CD4-positive, alpha-beta memory T cell (primary cell): ENCODE measurements around the gene SLC45A1. TPM values are rescaled to one million over a fixed set of nuclear protein-coding genes. Genes with fewer than 3 reads are reported as not detected.

Source experiments
- CTCF ChIA-PET: fragments of 350-600 bp; sonication (Branson Sonifier 250); formaldehyde crosslinking; loops from one replicate; lab custom pipeline; 2021; ENCODE audit warnings: inconsistent platforms; ENCODE audit not compliant: partially characterized antibody; lab: Charles Lee
- POLR2A ChIA-PET: fragments of 350-600 bp; sonication (Branson Sonifier 250); formaldehyde crosslinking; loops from one replicate; lab custom pipeline; 2021; ENCODE audit not compliant: partially characterized antibody; lab: Charles Lee
- DNase-seq, 5 donors: peaks; one replicate each; pipeline versions ENCODE4 v3.0.0 to v3.0.0-alpha.2; 2020 to 2022; ENCODE audit warnings: mixed read lengths in 1 of 5
- H3K27ac ChIP-seq: one replicate; pipeline ENCODE4 v1.7.0; 2013; ENCODE audit warnings: low read depth, low read length
- H3K27me3 ChIP-seq: 2 replicates; pipeline ENCODE4 v1.7.0; 2013; ENCODE audit warnings: mild to moderate bottlenecking, low read length, moderate library complexity; ENCODE audit not compliant: insufficient read depth
- H3K36me3 ChIP-seq: 2 replicates; pipeline ENCODE4 v1.7.0; 2013; ENCODE audit warnings: mild to moderate bottlenecking, low read length, moderate library complexity; ENCODE audit not compliant: insufficient read depth
- H3K4me1 ChIP-seq: 2 replicates; pipeline ENCODE4 v1.7.0; 2013; ENCODE audit warnings: mild to moderate bottlenecking, low read length, moderate library complexity; ENCODE audit not compliant: insufficient read depth
- H3K4me3 ChIP-seq, 2 donors: one replicate each; pipeline ENCODE4 v1.7.0; 2013; ENCODE audit warnings: low read length in 2 of 2, mild to moderate bottlenecking in 1 of 2
- H3K9me3 ChIP-seq, 2 donors: one replicate each; pipeline ENCODE4 v1.7.0; 2013; ENCODE audit warnings: low read length in 2 of 2, control low read depth in 1 of 2; ENCODE audit not compliant: control insufficient read depth in 1 of 2
- H3K27ac Mint-ChIP-seq, 7 donors: one replicate each; pipeline ENCODE4 v1.8.0; 2020 to 2021; ENCODE audit warnings: mixed read lengths in 7 of 7, mild to moderate bottlenecking in 6 of 7, inconsistent platforms in 3 of 7, moderate library complexity in 3 of 7
- H3K27me3 Mint-ChIP-seq, 2 donors: one replicate each; pipeline ENCODE4 v1.8.0; 2020 to 2021; ENCODE audit warnings: mixed read lengths in 2 of 2
- H3K36me3 Mint-ChIP-seq, 2 donors: one replicate each; pipeline ENCODE4 v1.8.0; 2020 to 2021; ENCODE audit warnings: mixed read lengths in 2 of 2, inconsistent platforms in 1 of 2, mild to moderate bottlenecking in 1 of 2
- H3K4me1 Mint-ChIP-seq, 4 donors: one replicate each; pipeline ENCODE4 v1.8.0; 2020 to 2021; ENCODE audit warnings: mixed read lengths in 4 of 4, mild to moderate bottlenecking in 1 of 4
- H3K4me3 Mint-ChIP-seq, 8 donors: one replicate each; pipeline ENCODE4 v1.8.0; 2020 to 2021; ENCODE audit warnings: mixed read lengths in 8 of 8, mild to moderate bottlenecking in 7 of 8, moderate library complexity in 6 of 8, inconsistent platforms in 3 of 8
- H3K9me3 Mint-ChIP-seq, 8 donors: one replicate each; pipeline ENCODE4 v1.8.0; 2020 to 2021; ENCODE audit warnings: mixed read lengths in 8 of 8, mild to moderate bottlenecking in 5 of 8, inconsistent platforms in 3 of 8, moderate library complexity in 1 of 8
- intact Hi-C: fragments of 100-400 bp; cut with micrococcal nuclease; formaldehyde crosslinking; loops from one replicate; pipeline ENCODE4 v1.15.1; 2023
- polyA plus RNA-seq, 2 donors: library from polyadenylated mRNA; unstranded; fragments of 300-500 nt; fragmentation: Illumina TruSeq; gene quantifications; one replicate each; pipeline ENCODE4 v1.2.3, GENCODE V29; 2021
- total RNA-seq, 2 experiments: library from RNA; stranded (reverse); gene quantifications; one replicate each; pipeline ENCODE4 v1.2.3, GENCODE V29; 2021

SLC45A1 gene
- total and polyA plus RNA-seq, 4 experiments from 2014 or later: 0.33 to 1.2 (median 0.73) TPM

DNA sequence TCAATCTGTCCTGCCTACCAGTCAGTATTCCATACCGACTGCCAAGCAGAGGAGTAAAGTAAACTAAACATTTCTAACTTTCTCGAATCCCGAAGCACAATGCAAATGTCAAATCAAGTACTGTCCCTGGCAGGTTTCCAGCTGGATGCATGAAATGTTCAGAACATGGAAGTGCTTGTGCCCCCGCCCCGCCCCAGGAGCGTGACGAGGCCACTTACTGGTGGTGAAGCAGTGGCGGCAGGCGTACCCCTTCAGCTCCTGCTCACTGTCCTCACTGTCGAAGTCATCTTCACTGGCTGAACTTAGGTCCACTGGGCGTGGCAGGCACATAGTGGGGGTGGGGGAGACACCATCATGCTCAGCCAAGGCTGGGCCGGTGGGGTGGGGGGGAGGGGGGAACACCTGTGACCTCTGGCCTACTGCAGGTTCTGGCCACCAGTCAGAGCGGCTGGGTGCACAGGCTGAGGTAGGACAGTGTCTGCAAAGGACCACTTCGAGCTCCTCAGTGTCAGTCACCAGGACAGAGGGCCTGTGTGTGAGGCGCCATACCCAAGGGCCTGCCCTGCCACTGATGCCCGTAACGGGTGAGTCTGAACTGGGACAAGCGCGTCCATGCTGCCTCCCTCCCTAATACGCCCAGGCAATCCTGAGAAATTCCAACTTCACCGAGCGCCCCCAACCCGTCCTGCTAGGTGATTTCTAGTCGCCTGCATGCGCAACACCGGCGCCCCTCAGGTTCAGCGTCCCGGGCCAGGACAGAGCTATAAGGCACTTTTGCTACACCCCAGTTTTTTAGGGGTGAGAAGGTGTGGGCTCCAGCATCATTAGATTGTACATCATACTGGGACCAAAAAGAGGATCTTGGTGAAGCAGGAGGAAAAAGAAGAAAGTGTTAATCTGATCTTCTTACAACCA is 46.9 kb downstream of the SLC45A1 start:
- H3K36me3 ChIP-seq: peaks cover 56% of the 10 kb centered on the region
- H3K4me1 ChIP-seq: no peaks in the 10 kb centered on the region
- CTCF ChIA-PET: no interaction called here
- Mint-ChIP-seq H3K4me3 (no peak overlapping the region), H3K9me3 (peaks cover 0 to 2% (median 0%) of the 10 kb centered on the region in 8 donors), H3K27me3 (no peaks in the 10 kb centered on the region), H3K27ac (peak overlapping the region in 4 of 7 donors; percentile 11 to 65 (median 48)), H3K4me1 (peaks cover 13 to 33% (median 19%) of the 10 kb centered on the region in 4 donors), H3K36me3 (peaks cover 24 to 54% of the 10 kb centered on the region in 2 donors)
- H3K27ac ChIP-seq: no peak overlapping the region
- H3K9me3 ChIP-seq: no peaks in the 10 kb centered on the region
- intact Hi-C loops: no loop called here
- no peak for DNase-seq
- no peaks in the 10 kb centered on the region for H3K27me3 ChIP-seq
- POLR2A ChIA-PET: interaction anchor here (0.5 kb wide), 1 partner anchor 695 kb away, joined by 3 read pairs; no protein-coding TSS in a partner anchor
- H3K4me3 ChIP-seq: no peak overlapping the region

DNA sequence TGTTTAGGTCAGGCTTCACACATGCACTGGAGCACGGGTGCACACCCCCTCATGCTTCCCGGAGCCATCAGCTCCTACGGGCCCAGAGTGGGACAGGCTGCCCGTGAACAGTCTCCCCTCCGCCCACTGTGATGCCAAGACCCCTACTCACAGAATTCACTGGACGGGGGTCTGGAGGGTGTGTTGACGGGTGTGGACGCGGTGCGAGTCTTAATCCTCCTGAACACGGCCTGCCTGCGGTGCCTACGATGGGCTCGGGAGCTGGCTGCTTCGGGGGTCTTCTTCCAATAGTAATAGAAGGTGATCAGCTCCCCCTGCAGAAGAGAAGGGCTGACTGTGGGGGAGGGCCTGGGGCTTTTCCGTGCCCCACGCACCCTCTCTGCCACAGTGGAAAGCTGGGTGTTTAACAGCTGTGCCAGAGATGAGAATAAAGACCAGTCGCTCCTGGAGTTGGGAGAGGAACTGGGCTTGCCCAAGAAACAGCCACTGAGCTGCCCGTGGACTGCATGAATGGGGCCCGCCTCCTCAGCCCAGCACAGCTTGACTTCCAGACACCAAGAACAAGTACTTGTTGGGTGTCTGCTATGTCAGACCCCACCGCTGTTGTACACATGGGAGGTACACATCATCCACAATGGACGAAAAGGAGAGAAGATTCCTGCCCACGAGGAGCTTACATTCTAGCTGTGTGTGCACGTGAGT is 47.9 kb downstream of the SLC45A1 start:
- H3K27me3 Mint-ChIP-seq: no peaks in the 10 kb centered on the region
- peaks cover 0 to 2% (median 0%) of the 10 kb centered on the region in 8 donors for H3K9me3 Mint-ChIP-seq
- Histone ChIP-seq H3K36me3 (peaks cover 62% of the 10 kb centered on the region), H3K27ac (no peak overlapping the region), H3K9me3 (no peaks in the 10 kb centered on the region), H3K4me1 (peaks cover 2% of the 10 kb centered on the region), H3K27me3 (no peaks in the 10 kb centered on the region), H3K4me3 (no peak overlapping the region)
- H3K27ac Mint-ChIP-seq: peak overlapping the region in 2 of 7 donors; percentile 58 to 61
- intact Hi-C loops: no loop called here
- ChIA-PET CTCF (no interaction called here), POLR2A (no interaction called here)
- H3K36me3 Mint-ChIP-seq: peaks cover 24 to 62% of the 10 kb centered on the region in 2 donors
- peaks cover 23 to 43% (median 29%) of the 10 kb centered on the region in 4 donors for H3K4me1 Mint-ChIP-seq
- no peak overlapping the region for H3K4me3 Mint-ChIP-seq
- no peak for DNase-seq

DNA sequence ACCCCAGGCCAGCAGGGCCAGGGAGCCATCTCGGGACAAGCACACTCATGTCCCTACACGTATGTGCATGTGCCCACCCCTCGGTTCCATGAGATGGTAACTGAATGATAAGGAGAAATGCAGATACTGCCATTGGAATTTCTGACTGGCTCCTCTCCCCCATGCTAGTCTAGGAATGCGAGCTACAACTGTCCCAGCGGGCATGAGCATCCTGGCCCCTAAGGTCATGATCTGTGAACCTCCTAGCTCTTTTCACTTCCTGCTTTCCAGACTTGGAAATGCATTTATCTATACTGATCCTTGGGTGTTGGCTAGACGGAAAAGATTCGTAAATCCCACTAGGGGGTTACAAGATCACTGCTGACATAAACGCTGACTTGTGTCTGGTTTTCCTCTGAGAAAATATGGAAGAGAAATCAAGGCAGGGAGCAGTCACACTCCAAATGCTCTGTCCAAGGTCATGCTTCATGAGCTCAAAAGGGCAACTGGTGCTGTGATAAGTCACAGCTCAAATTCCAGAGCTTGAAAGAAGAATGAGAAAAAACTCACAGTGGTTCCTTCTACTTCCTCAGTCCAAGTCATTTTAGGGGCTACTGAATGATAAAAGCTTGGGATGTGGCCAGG is 49.8 kb downstream of the SLC45A1 start:
- Mint-ChIP-seq H3K9me3 (no peaks in the 10 kb centered on the region), H3K4me3 (no peak overlapping the region), H3K4me1 (peaks cover 31 to 62% (median 43%) of the 10 kb centered on the region in 4 donors), H3K27me3 (no peaks in the 10 kb centered on the region), H3K27ac (peak overlapping the region in 4 of 7 donors; percentile 37 to 76 (median 73)), H3K36me3 (peaks cover 19 to 61% of the 10 kb centered on the region in 2 donors)
- H3K36me3 ChIP-seq: peaks cover 48% of the 10 kb centered on the region
- no peaks in the 10 kb centered on the region for H3K9me3 ChIP-seq
- H3K4me1 ChIP-seq: peaks cover 19% of the 10 kb centered on the region
- no peak overlapping the region for H3K27ac ChIP-seq
- intact Hi-C loops: no loop called here
- no peak for DNase-seq
- H3K27me3 ChIP-seq: no peaks in the 10 kb centered on the region
- H3K4me3 ChIP-seq: no peak overlapping the region
- ChIA-PET POLR2A (interaction anchor here (0.7 kb wide), 1 partner anchor 103 kb away, joined by 3 read pairs; no protein-coding TSS in a partner anchor), CTCF (interaction anchor here (1.1 to 1.5 kb wide), 2 partner anchors 17 to 19 kb away, joined by 3 read pairs; no protein-coding TSS in a partner anchor)

DNA sequence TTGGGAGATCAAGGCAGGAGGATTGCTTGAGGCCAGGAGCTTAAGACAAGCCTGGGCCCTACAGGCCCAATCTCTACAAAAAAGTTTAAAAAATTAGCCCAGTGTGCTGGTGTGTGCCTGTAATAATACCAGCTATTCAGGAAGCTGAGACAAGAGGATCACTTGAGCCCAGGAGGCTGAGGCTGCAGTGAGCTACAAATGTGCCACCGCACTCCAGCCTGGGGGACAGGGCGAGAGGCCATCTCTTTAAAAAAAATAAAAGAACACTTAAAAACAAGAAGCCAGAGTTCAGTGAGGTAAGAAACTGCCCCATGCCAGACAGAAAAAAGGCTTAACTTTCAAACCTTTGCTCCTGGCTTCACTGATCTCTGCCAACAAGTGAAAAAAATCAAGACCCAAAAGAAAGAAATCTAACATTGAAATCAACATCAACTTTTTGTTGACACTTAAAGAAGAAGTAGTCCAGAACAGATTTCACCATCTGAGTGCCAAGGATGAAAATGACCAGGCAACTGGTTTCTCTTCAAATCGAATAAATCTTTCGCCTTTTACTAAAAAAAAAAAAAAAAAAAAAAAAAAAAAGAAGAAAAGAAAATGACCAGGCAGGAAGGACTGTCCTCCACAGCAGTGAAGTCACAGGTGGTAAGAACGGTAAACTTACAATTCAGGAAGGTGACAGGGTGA is 51.2 kb downstream of the SLC45A1 start:
- POLR2A ChIA-PET: interaction anchor here (1.3 kb wide), 1 partner anchor 40 kb away, joined by 3 read pairs; no protein-coding TSS in a partner anchor
- no peaks in the 10 kb centered on the region for H3K27me3 ChIP-seq

DNA sequence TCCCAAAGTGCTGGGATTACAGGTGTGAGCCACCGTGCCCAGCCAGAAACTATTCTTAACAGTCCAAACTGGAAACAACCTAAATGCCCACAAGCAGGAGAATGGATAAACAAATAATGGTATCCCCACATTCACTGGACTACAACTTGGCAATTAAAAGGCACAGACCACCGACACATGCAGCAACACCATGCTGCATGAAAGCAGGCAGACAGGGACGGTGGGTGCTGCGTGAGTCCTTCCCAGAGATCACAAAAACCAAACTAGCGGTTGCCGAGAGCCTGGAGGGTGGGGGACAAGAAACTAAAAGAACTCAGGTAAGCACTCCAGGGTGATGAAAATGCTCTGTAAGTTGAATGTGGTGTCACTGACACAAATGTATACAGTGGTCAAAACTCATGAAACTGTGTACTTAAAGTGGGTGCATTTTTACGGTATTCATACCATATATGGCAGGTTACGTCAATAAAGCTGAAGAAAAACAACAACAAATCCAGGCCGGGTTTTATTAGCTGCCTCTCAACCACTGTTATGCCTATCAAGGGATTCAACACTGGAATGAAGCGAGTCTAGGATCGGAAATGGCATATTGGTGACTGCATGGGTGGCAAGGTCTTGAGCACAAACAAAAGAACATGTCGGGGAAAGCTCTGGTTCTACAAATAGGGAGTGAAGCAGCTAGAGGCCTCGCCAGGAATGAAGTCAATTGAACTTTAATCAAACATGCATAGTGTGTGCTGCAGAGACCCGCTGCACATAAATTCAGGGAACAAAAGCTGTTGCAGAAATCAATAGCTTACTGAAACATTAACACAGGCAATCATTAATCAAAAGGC is 52.4 kb downstream of the SLC45A1 start:
- H3K36me3 ChIP-seq: peaks cover 30% of the 10 kb centered on the region
- Mint-ChIP-seq H3K27ac (peak overlapping the region in 5 of 7 donors; percentile 1 to 62 (median 36)), H3K27me3 (no peaks in the 10 kb centered on the region), H3K36me3 (peaks cover 12 to 59% of the 10 kb centered on the region in 2 donors), H3K4me3 (no peak overlapping the region), H3K4me1 (peaks cover 39 to 85% (median 60%) of the 10 kb centered on the region in 4 donors), H3K9me3 (no peaks in the 10 kb centered on the region)
- no peak overlapping the region for H3K27ac ChIP-seq
- DNase-seq: no peak
- ChIA-PET POLR2A (no interaction called here), CTCF (interaction anchor here (1.1 to 2.0 kb wide), 2 partner anchors 12 to 20 kb away, joined by 3 to 6 read pairs; no protein-coding TSS in a partner anchor)
- no peaks in the 10 kb centered on the region for H3K27me3 ChIP-seq
- no peaks in the 10 kb centered on the region for H3K9me3 ChIP-seq
- H3K4me3 ChIP-seq: no peak overlapping the region
- intact Hi-C loops: no loop called here
- peaks cover 37% of the 10 kb centered on the region for H3K4me1 ChIP-seq

More for the DNA sequence above, 51.2 kb downstream of the SLC45A1 start:
- no peaks in the 10 kb centered on the region for H3K27me3 Mint-ChIP-seq
- Histone ChIP-seq H3K9me3 (no peaks in the 10 kb centered on the region), H3K36me3 (peaks cover 40% of the 10 kb centered on the region), H3K27ac (no peak overlapping the region), H3K4me3 (no peak overlapping the region), H3K4me1 (peaks cover 26% of the 10 kb centered on the region)
- H3K9me3 Mint-ChIP-seq: no peaks in the 10 kb centered on the region
- intact Hi-C loops: no loop called here
- peaks cover 33 to 76% (median 52%) of the 10 kb centered on the region in 4 donors for H3K4me1 Mint-ChIP-seq
- H3K4me3 Mint-ChIP-seq: peak overlapping the region in 1 of 8 donors; percentile 26
- CTCF ChIA-PET: interaction anchor here (0.6 kb wide), 2 partner anchors 11 to 140 kb away, joined by 3 read pairs; no protein-coding TSS in a partner anchor
- H3K36me3 Mint-ChIP-seq: peaks cover 13 to 61% of the 10 kb centered on the region in 2 donors
- H3K27ac Mint-ChIP-seq: peak overlapping the region; percentile 24 to 68 (median 46)
- DNase-seq: no peak

DNA sequence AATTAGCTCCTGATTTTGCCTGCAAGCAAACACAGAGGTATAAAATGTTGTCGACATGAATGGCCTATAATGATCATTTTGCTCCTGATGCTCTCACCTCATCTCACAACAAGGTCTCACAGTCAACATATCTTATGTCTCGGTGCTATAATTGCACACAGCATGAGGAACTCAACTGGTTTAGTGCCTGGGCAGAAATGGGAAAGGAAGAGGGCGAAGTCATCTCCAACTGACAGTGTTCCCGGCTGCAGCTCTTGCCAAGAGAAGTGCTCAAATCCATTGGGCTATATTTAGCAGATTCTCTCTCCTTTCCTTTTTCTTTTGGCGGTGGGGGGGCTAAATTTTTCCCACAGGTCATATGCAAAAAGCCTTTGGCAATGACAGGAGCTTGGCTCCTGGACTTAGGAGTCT is 53.0 kb downstream of the SLC45A1 start:
- no peak for DNase-seq
- no peaks in the 10 kb centered on the region for H3K27me3 ChIP-seq
- no peak overlapping the region for H3K27ac ChIP-seq
- H3K9me3 ChIP-seq: no peaks in the 10 kb centered on the region
- peaks cover 24% of the 10 kb centered on the region for H3K36me3 ChIP-seq
- H3K27me3 Mint-ChIP-seq: no peaks in the 10 kb centered on the region
- H3K4me1 ChIP-seq: peaks cover 38% of the 10 kb centered on the region
- no peaks in the 10 kb centered on the region for H3K9me3 Mint-ChIP-seq
- H3K27ac Mint-ChIP-seq: peak overlapping the region in 2 of 7 donors; percentile 30 to 75
- peaks cover 38 to 82% (median 61%) of the 10 kb centered on the region in 4 donors for H3K4me1 Mint-ChIP-seq
- POLR2A ChIA-PET: interaction anchor here (0.8 to 1.5 kb wide), 2 partner anchors 12 to 52 kb away, joined by 3 read pairs; no protein-coding TSS in a partner anchor
- no peak overlapping the region for H3K4me3 Mint-ChIP-seq
- no peak overlapping the region for H3K4me3 ChIP-seq
- CTCF ChIA-PET: interaction anchor here (1.0 to 2.0 kb wide), 3 partner anchors 11 to 355 kb away, joined by 3 to 6 read pairs (median 3); no protein-coding TSS in a partner anchor
- intact Hi-C loops: no loop called here
- peaks cover 8 to 53% of the 10 kb centered on the region in 2 donors for H3K36me3 Mint-ChIP-seq
